Stimulated activated CD4-positive, alpha-beta T cell treated with anti-CD3 and anti-CD28 coated beads, Interleukin-4, amount 100 ng/mL, for 4 hours (primary cell): Measurements from ENCODE around the gene SHROOM3.

Experiments
- DNase-seq, 2 experiments: peaks; one replicate each; pipeline ENCODE4 v3.0.0-alpha.2; 2020

SHROOM3 gene

DNA sequence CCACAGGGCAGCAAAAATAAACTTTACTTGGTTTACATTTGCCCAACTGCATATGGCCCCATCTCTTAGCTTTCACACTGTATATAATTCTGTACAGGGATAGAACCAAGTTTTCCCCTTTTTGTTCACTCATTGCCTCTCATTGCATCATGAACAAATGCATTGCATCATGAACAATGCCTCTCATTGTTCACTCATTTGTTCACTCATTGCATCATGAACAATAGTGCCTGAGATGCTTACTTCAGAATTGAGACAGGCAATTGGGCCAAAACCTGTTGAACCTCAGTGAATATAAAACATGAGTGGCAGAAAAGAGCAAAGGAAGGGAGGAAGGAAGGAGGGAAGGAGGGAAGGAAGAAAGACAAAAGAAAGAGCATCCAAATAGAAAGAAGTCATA is 364.7 kb downstream of the SHROOM3 start:
- DNase-seq = no peak

GRCh38 chr4:76800902-76801301 is 365.9 kb downstream of the SHROOM3 start:
- DNase-seq = no peak

GRCh38 chr4:76801621-76802235 is 366.7 kb downstream of the SHROOM3 start:
- DNase-seq = no peak

GRCh38 chr4:76802236-76803021 is 367.4 kb downstream of the SHROOM3 start:
- no peak for DNase-seq

DNA sequence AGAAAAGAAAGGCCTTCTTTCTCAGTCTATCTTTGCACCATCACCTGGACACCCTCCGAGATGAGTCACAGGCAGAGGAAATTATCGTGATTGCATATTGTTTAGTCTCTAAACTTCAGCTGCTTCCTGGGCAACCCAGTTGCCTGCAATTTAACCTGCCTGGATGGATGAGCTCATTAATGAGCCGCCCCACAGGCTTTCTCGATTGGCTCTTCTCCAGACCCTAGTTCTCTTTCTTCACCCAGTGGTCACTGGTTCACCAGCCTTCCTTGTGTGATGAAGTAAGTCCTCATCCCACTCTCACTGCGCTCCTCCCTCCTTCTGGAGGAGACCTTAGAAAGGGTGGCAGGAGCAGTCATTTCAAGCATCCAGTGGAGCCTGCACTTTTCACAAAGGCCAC is 368.5 kb downstream of the SHROOM3 start:
- no peak for DNase-seq

- no peak for DNase-seq
Observed at GRCh38 chr4:76804096-76804495, 369.1 kb downstream of the SHROOM3 start.

GRCh38 chr4:76806346-76806745 is 371.3 kb downstream of the SHROOM3 start:
- no peak for DNase-seq

- DNase-seq = no peak
Observed at GRCh38 chr4:76806757-76807156, 371.7 kb downstream of the SHROOM3 start.

DNA sequence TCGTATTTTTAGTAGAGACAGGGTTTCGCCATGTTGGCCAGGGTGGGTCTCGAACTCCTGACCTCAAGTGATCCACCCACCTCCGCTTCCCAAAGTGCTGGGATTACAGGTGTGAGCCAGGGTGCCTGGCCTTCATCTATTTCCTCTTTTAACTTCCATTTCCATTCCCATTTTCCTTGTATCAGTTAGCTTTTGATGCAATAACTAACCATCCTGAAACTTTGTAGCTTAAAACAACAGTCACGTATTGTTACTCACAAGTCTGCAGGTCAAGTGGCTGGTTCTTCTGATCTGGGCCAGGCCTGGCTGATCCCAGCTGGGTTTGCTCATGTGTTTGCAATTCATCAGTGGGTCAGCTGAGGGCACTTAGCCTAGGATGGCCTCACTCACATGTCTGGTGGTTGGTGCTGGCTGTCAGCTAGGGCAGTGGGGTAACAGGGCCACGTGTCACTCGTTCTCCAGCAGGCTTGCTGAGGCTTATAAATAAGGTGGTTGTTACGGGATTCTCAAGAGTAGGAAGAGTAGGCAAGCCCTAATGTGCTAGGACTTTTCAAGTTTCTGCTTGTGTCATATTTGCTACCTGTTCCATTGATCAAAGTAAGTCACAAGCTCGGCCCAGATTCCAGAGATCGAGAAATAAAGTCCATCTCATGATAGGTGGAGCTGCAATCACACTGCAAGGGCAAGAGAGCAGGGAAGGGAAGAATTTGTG is 374.7 kb downstream of the SHROOM3 start:
- no peak for DNase-seq

DNA sequence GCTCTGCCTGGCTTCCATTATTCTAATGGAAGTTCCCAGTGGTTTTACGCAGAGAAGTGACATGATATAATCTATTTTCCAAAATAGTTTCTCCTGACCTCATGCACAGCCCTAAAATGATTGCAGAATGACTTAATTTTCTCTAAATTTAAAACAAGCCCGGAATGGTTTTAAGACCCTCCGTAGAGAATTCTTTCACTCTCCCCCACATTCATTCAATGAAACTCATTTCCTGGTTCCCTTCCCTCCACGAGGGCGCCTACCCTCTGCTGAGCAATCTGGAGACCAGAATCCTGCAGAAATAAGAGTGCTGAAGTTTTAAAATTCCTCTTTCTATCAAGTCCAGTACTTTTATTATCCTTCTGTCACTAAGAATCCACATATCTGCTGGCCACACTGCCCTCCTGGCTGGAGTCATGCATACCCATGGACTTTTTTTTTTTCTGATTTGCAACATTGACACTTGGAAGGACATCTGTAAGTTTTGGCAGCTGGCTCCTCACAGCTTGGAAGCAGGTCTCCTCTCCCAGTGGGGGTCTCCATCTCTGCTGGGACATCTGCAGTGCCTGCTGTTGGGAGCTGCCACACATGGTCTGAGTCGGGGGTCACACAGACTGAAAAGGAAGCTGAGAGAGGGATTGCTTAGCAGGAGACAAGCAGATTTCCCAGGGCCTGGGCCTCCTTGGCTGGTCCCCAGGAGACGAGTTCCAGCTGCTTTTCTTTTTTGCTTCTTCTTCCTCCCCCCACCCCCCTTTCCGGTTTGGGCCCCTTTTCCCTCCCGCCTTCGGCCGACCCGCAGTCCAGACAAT is 376.8 kb downstream of the SHROOM3 start:
- no peak for DNase-seq

DNA sequence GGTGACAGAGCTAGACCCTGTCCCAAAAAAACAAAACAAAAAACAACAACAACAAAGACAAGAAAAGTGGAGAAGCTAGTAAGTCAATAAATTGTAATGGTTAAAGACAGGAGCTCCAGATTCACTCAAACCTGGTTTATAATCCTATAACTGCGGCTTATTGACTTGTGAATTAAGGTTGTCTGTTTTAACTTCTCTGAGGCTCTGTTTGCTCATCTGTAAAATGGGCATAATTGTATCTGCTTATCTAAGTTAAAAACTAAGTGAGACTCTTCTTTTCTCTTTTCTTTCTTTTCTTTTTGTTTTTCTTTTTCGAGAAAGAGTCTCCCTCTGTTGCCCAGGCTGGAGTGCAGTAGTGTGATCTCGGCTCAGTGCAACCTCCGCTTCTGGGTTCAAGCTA is 378.0 kb downstream of the SHROOM3 start:
- no peak for DNase-seq

- DNase-seq = no peak
Observed at GRCh38 chr4:76821641-76822040, 386.6 kb downstream of the SHROOM3 start.

- no peak for DNase-seq
Observed at GRCh38 chr4:76822303-76822702, 387.3 kb downstream of the SHROOM3 start.

- DNase-seq = no peak
Observed at GRCh38 chr4:76823495-76823894, 388.5 kb downstream of the SHROOM3 start.

DNA sequence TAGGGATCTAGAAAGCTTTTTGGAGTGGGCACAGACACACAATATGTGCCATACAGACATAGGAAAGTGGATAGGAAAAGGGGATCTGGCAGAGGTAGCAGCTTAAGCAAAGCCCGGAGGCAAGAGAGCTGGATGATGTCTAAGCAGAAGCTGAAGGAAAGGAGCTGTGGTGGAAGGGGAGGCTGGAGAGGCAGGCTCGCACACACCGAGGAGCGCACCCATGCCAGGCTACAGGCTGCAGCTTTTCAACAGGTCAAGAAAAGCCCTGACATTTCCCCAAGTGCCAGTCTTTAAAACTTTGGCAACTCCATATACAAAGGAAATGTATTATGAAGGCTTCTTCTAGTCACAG is 395.6 kb downstream of the SHROOM3 start:
- no peak for DNase-seq

- DNase-seq = no peak
Observed at GRCh38 chr4:76830964-76831703, 396.1 kb downstream of the SHROOM3 start.

GRCh38 chr4:76831711-76832373 is 396.8 kb downstream of the SHROOM3 start:
- no peak for DNase-seq
